T-helper 17 cell (primary cell): Measurements from ENCODE around the gene UIMC1. TPM values are rescaled to one million over a fixed set of nuclear protein-coding genes. Genes with fewer than 3 reads are reported as not detected.

Source experiments
- ATAC-seq: fragments of 150-1000 bp; cut with Tn5 transposase; 2 replicates; pipeline ENCODE4 v1.10.0; 2021; ENCODE audit warnings: mild to moderate bottlenecking, moderate library complexity
- DNase-seq, 3 donors: peaks; one replicate each; pipeline versions ENCODE4 v3.0.0 to v3.0.0-alpha.2; 2020 to 2021
- H3K9me3 ChIP-seq: one replicate; pipeline ENCODE4 v1.7.0; 2013; ENCODE audit warnings: low read length, mild to moderate bottlenecking; ENCODE audit not compliant: control insufficient read depth, poor library complexity, severe bottlenecking
- H3K27ac Mint-ChIP-seq: one replicate; pipeline ENCODE4 v1.8.0; 2022; ENCODE audit warnings: mild to moderate bottlenecking, moderate library complexity, mixed read lengths
- H3K27me3 Mint-ChIP-seq: one replicate; pipeline ENCODE4 v1.8.0; 2022; ENCODE audit warnings: mixed read lengths
- H3K36me3 Mint-ChIP-seq: one replicate; pipeline ENCODE4 v1.8.0; 2022; ENCODE audit warnings: low read depth, mixed read lengths
- H3K4me1 Mint-ChIP-seq: one replicate; pipeline ENCODE4 v1.8.0; 2022; ENCODE audit warnings: mild to moderate bottlenecking, mixed read lengths
- H3K4me3 Mint-ChIP-seq: one replicate; pipeline ENCODE4 v1.8.0; 2022; ENCODE audit warnings: mild to moderate bottlenecking, moderate library complexity, mixed read lengths
- total RNA-seq, 4 donors: library from RNA in 2 of 4; stranded (reverse) in 2 of 4; gene quantifications; one replicate each; pipeline ENCODE4 v1.2.3 and lab custom pipeline; 2022 to 2026

UIMC1 gene
- total RNA-seq, 2 donors from 2014 or later, result 57.6 to 65.3 TPM

- H3K9me3 ChIP-seq, result no peaks in the 10 kb centered on the region
- Mint-ChIP-seq H3K27ac (peak overlapping the region; percentile 89), H3K27me3 (no peaks in the 10 kb centered on the region), H3K4me3 (no peak overlapping the region), H3K4me1 (peaks cover 27% of the 10 kb centered on the region), H3K36me3 (peaks cover 14% of the 10 kb centered on the region)
- ATAC-seq (no peak), DNase-seq (no peak)
Measured at GRCh38 chr5:176934309-176934930, 72.2 kb downstream of the UIMC1 start.

- H3K36me3 Mint-ChIP-seq, result peaks cover 3% of the 10 kb centered on the region
- peaks cover 16% of the 10 kb centered on the region for H3K4me1 Mint-ChIP-seq
- DNase-seq, result no peak
- H3K27ac Mint-ChIP-seq, result peak overlapping the region; percentile 2
- H3K4me3 Mint-ChIP-seq, result no peak overlapping the region
- no peak for ATAC-seq
- no peaks in the 10 kb centered on the region for H3K27me3 Mint-ChIP-seq
- no peaks in the 10 kb centered on the region for H3K9me3 ChIP-seq
Measured at GRCh38 chr5:176929654-176930053, 76.9 kb downstream of the UIMC1 start.

- H3K36me3 Mint-ChIP-seq, result peaks cover 3% of the 10 kb centered on the region
- H3K4me1 Mint-ChIP-seq, result peaks cover 18% of the 10 kb centered on the region
- H3K27me3 Mint-ChIP-seq, result no peaks in the 10 kb centered on the region
- H3K4me3 Mint-ChIP-seq, result no peak overlapping the region
- no peak overlapping the region for H3K27ac Mint-ChIP-seq
- H3K9me3 ChIP-seq, result no peaks in the 10 kb centered on the region
- DNase-seq, result no peak
- ATAC-seq, result no peak
Measured at GRCh38 chr5:176927562-176927961, 79.0 kb downstream of the UIMC1 start.

- Mint-ChIP-seq H3K27me3 (no peaks in the 10 kb centered on the region), H3K27ac (no peak overlapping the region), H3K4me1 (peaks cover 23% of the 10 kb centered on the region), H3K4me3 (no peak overlapping the region), H3K36me3 (peaks cover 12% of the 10 kb centered on the region)
- ATAC-seq (no peak), DNase-seq (no peak)
- no peaks in the 10 kb centered on the region for H3K9me3 ChIP-seq
Measured at GRCh38 chr5:176922817-176923216, 83.8 kb downstream of the UIMC1 start.

GRCh38 chr5:176921714-176922113 is 84.9 kb downstream of the UIMC1 start:
- no peak for DNase-seq
- peak overlapping the region; percentile 73 for H3K27ac Mint-ChIP-seq
- ATAC-seq, result no peak
- H3K4me3 Mint-ChIP-seq, result no peak overlapping the region
- H3K27me3 Mint-ChIP-seq, result no peaks in the 10 kb centered on the region
- H3K36me3 Mint-ChIP-seq, result peaks cover 12% of the 10 kb centered on the region
- peaks cover 23% of the 10 kb centered on the region for H3K4me1 Mint-ChIP-seq
- H3K9me3 ChIP-seq, result no peaks in the 10 kb centered on the region

GRCh38 chr5:176918613-176919012 is 88.0 kb downstream of the UIMC1 start:
- peaks cover 35% of the 10 kb centered on the region for H3K4me1 Mint-ChIP-seq
- no peak overlapping the region for H3K27ac Mint-ChIP-seq
- H3K4me3 Mint-ChIP-seq, result no peak overlapping the region
- DNase-seq, result no peak
- H3K9me3 ChIP-seq, result no peaks in the 10 kb centered on the region
- no peaks in the 10 kb centered on the region for H3K27me3 Mint-ChIP-seq
- peaks cover 20% of the 10 kb centered on the region for H3K36me3 Mint-ChIP-seq
- ATAC-seq, result no peak

GRCh38 chr5:176916337-176916736 is 90.2 kb downstream of the UIMC1 start:
- ATAC-seq, result no peak

GRCh38 chr5:176915906-176916305 is 90.7 kb downstream of the UIMC1 start:
- Mint-ChIP-seq H3K4me3 (no peak overlapping the region), H3K4me1 (peaks cover 32% of the 10 kb centered on the region), H3K27me3 (no peaks in the 10 kb centered on the region), H3K36me3 (peaks cover 17% of the 10 kb centered on the region), H3K27ac (peak overlapping the region; percentile 74)
- H3K9me3 ChIP-seq, result no peaks in the 10 kb centered on the region
- no peak for DNase-seq
- no peak for ATAC-seq

More at GRCh38 chr5:176916337-176916736, 90.2 kb downstream of the UIMC1 start:
- peaks cover 18% of the 10 kb centered on the region for H3K36me3 Mint-ChIP-seq
- peak overlapping the region; percentile 74 for H3K27ac Mint-ChIP-seq
- no peak for DNase-seq
- no peaks in the 10 kb centered on the region for H3K27me3 Mint-ChIP-seq
- H3K9me3 ChIP-seq, result no peaks in the 10 kb centered on the region
- peaks cover 36% of the 10 kb centered on the region for H3K4me1 Mint-ChIP-seq
- no peak overlapping the region for H3K4me3 Mint-ChIP-seq

- DNase-seq, result no peak
- no peak overlapping the region for H3K27ac Mint-ChIP-seq
- no peaks in the 10 kb centered on the region for H3K27me3 Mint-ChIP-seq
- H3K9me3 ChIP-seq, result no peaks in the 10 kb centered on the region
- H3K4me1 Mint-ChIP-seq, result peaks cover 24% of the 10 kb centered on the region
- ATAC-seq, result no peak
- H3K4me3 Mint-ChIP-seq, result no peak overlapping the region
- peaks cover 13% of the 10 kb centered on the region for H3K36me3 Mint-ChIP-seq
Measured at GRCh38 chr5:176912115-176912514, 94.5 kb downstream of the UIMC1 start.

- Mint-ChIP-seq H3K36me3 (peaks cover 9% of the 10 kb centered on the region), H3K4me3 (no peak overlapping the region), H3K27me3 (no peaks in the 10 kb centered on the region), H3K27ac (peak overlapping the region; percentile 61), H3K4me1 (peaks cover 9% of the 10 kb centered on the region)
- no peaks in the 10 kb centered on the region for H3K9me3 ChIP-seq
- ATAC-seq (no peak), DNase-seq (no peak)
Measured at GRCh38 chr5:176908675-176909368, 97.8 kb downstream of the UIMC1 start.

GRCh38 chr5:176906796-176907195 is 99.8 kb downstream of the UIMC1 start:
- Mint-ChIP-seq H3K36me3 (peaks cover 9% of the 10 kb centered on the region), H3K4me1 (peaks cover 5% of the 10 kb centered on the region), H3K27me3 (no peaks in the 10 kb centered on the region), H3K4me3 (no peak overlapping the region), H3K27ac (no peak overlapping the region)
- ATAC-seq (no peak), DNase-seq (no peak)
- no peaks in the 10 kb centered on the region for H3K9me3 ChIP-seq

GRCh38 chr5:176906126-176906525 is 100.5 kb downstream of the UIMC1 start:
- H3K9me3 ChIP-seq, result no peaks in the 10 kb centered on the region
- DNase-seq (no peak), ATAC-seq (no peak)
- Mint-ChIP-seq H3K27me3 (no peaks in the 10 kb centered on the region), H3K4me1 (peaks cover 7% of the 10 kb centered on the region), H3K36me3 (peaks cover 8% of the 10 kb centered on the region), H3K27ac (no peak overlapping the region), H3K4me3 (no peak overlapping the region)

- H3K27me3 Mint-ChIP-seq, result no peaks in the 10 kb centered on the region
- H3K4me1 Mint-ChIP-seq, result peaks cover 19% of the 10 kb centered on the region
- H3K27ac Mint-ChIP-seq, result peak overlapping the region; percentile 29
- no peak for ATAC-seq
- H3K9me3 ChIP-seq, result no peaks in the 10 kb centered on the region
- no peak overlapping the region for H3K4me3 Mint-ChIP-seq
- DNase-seq, result no peak
- peaks cover 8% of the 10 kb centered on the region for H3K36me3 Mint-ChIP-seq
Measured at GRCh38 chr5:176904276-176904675, 102.3 kb downstream of the UIMC1 start.
